Fibroblast of skin of right biceps (primary cell): Measurements from ENCODE around the gene LRRC46.
A peak's percentile ranks its signal among the peaks of the same experiment; 100 is the strongest.

ENCODE experiments used
- DNase-seq: peaks from one replicate; pipeline ENCODE4 v3.0.0-alpha.2; 2013

Gene LRRC46

GRCh38 chr17:47810200-47810821 lies 21.2 kb upstream of the LRRC46 start:
- DNase-seq: peak; percentile 88

GRCh38 chr17:47810901-47811635 lies 20.4 kb upstream of the LRRC46 start:
- no peak for DNase-seq

GRCh38 chr17:47811709-47812108 lies 19.8 kb upstream of the LRRC46 start:
- no peak for DNase-seq

- DNase-seq: no peak
Observed at GRCh38 chr17:47812146-47812920, 19.1 kb upstream of the LRRC46 start.

GRCh38 chr17:47813077-47813476 lies 18.4 kb upstream of the LRRC46 start:
- DNase-seq: no peak

GRCh38 chr17:47813512-47814031 lies 17.9 kb upstream of the LRRC46 start:
- no peak for DNase-seq

GRCh38 chr17:47815106-47815918 lies 16.2 kb upstream of the LRRC46 start:
- DNase-seq: no peak

GRCh38 chr17:47816111-47816735 lies 15.2 kb upstream of the LRRC46 start:
- DNase-seq: no peak

GRCh38 chr17:47816947-47817346 lies 14.5 kb upstream of the LRRC46 start:
- DNase-seq: no peak

- no peak for DNase-seq
Observed at GRCh38 chr17:47818002-47818695, 13.3 kb upstream of the LRRC46 start.

GRCh38 chr17:47819475-47819874 lies 12.0 kb upstream of the LRRC46 start:
- DNase-seq: no peak

GRCh38 chr17:47820033-47820789 lies 11.3 kb upstream of the LRRC46 start:
- no peak for DNase-seq

- DNase-seq: no peak
Observed at GRCh38 chr17:47821031-47821423, 10.4 kb upstream of the LRRC46 start.

- peak; percentile 89 for DNase-seq
Observed at GRCh38 chr17:47821424-47822391, 9.8 kb upstream of the LRRC46 start, which contains the start of gene OSBPL7. TSS of gene OSBPL7 (minus strand) at chr17:47821794. CDS start at chr17:47820278, 1,516 bp downstream.

- no peak for DNase-seq
Observed at GRCh38 chr17:47822785-47823184, 8.7 kb upstream of the LRRC46 start.

GRCh38 chr17:47823519-47823918 lies 8.0 kb upstream of the LRRC46 start:
- DNase-seq: no peak

GRCh38 chr17:47829870-47830269 lies 1.6 kb upstream of the LRRC46 start:
- DNase-seq: no peak

GRCh38 chr17:47830396-47831002 lies 971 bp upstream of the LRRC46 start:
- no peak for DNase-seq

GRCh38 chr17:47831934-47832327 lies 461 bp downstream of the LRRC46 start:
- no peak for DNase-seq
